Measurements from ENCODE around the gene DPEP3. TPM values are rescaled to one million over a fixed set of nuclear protein-coding genes. Genes with fewer than 3 reads are reported as not detected.
A peak's percentile ranks its signal among the peaks of the same experiment; 100 is the strongest.
"Not testable (repeated sequence)": the region's sequence is repeated elsewhere in the genome, so short reads cannot be mapped to it uniquely, and the experiment has no call there.

DPEP3 gene
- total and polyA plus RNA-seq, 10 of the 15 experiments (the other 5 are each of a cell fraction or from before 2014, with no cell fraction given) = not detected

- no peak for TF ChIP-seq CTCF (IDR thresholded peaks at IDR 0.05 in 2 of 3, conservative IDR thresholded peaks at IDR 0.05 in 1 of 3; ENCODE audit: control insufficient read depth in 2 of 3, extremely low read depth in 1 of 3, insufficient read depth in 1 of 3, low read depth in 3 of 3, low read length in 3 of 3)
- TF ChIP-seq KDM1A (IDR thresholded peaks at IDR 0.05; ENCODE audit: borderline replicate concordance) = no peak
- 0 out of 2 replicates have a peak, but pooled peaks have one; percentile 13 for TF ChIP-seq POLR2AphosphoS2 (IDR thresholded peaks at IDR 0.05; ENCODE audit: low read depth, low read length)
- no peak for TF ChIP-seq MEF2A (IDR thresholded peaks at IDR 0.05; ENCODE audit: insufficient read depth, low read depth, low read length)
- no peak for TF ChIP-seq FOS (IDR thresholded peaks at IDR 0.05; ENCODE audit: borderline replicate concordance, extremely low read depth, insufficient read length)
- no peak for TF ChIP-seq LARP7 (IDR thresholded peaks at IDR 0.05)
- peak in 1 of 2 experiments; percentile 87; a peak in 3 of 4 replicates for TF ChIP-seq BHLHE40 (IDR thresholded peaks at IDR 0.05; ENCODE audit: borderline replicate concordance in 1 of 2, low read depth in 2 of 2, low read length in 1 of 2)
- no peak for TF ChIP-seq CHD1 (IDR thresholded peaks at IDR 0.05; ENCODE audit: low read depth, low read length)
Measured at GRCh38 chr16:67939507-67940445, 40.5 kb downstream of the DPEP3 start (continued).

GRCh38 chr16:67937713-67938112 is 42.6 kb downstream of the DPEP3 start:
- H3K9me3 ChIP-seq (replicated peaks; ENCODE audit: control insufficient read depth, insufficient read depth, low read length); BruUV-seq (replicated peaks); RAD21 ChIA-PET (ENCODE audit: unreplicated experiment); DNase-seq (ENCODE audit: low read depth, low spot score); H4K20me1 ChIP-seq (ENCODE audit: control insufficient read depth, insufficient read depth); H3K9ac ChIP-seq (ENCODE audit: control insufficient read depth, insufficient read depth, low read length); H3K27me3 ChIP-seq (replicated peaks in 1 of 2; ENCODE audit: control insufficient read depth in 2 of 2, insufficient read depth in 2 of 2, low read length in 1 of 2); ATAC-seq; H2AFZ ChIP-seq (ENCODE audit: control insufficient read depth, low read depth, low read length); in situ Hi-C loops (cut with MboI); FAIRE-seq: not testable (repeated sequence)
- H3K36me3 ChIP-seq (ENCODE audit: control insufficient read depth in 2 of 2, insufficient read depth in 2 of 2, low read length in 1 of 2) = peaks cover 16 to 17% of the 10 kb centered on the region in 2 experiments
- 96% methylated on average over 4 of the region's 5 CpGs for WGBS (ENCODE audit: insufficient coverage, insufficient replicate concordance, low lambda C conversion rate, missing lambda C conversion rate)
- SMC1A ChIA-PET (ENCODE audit: uncharacterized antibody, unreplicated experiment) = interaction anchor here (0.6 kb wide), 1 partner anchor 89 kb away, joined by 3 read pairs; no protein-coding TSS in a partner anchor
- H3K27ac ChIP-seq (ENCODE audit: control insufficient read depth, insufficient read depth) = 0 out of 2 replicates have a peak overlapping the region, but pooled peaks have one; percentile 98
- intact Hi-C loops (cut with micrococcal nuclease; ENCODE audit: unreplicated experiment) = loop anchor here (2.0 to 5.0 kb wide), 2 partner anchors 91 to 105 kb away; partner anchors contain the start of genes CENPT and NUTF2
- POLR2A ChIA-PET = interaction anchor here (0.5 to 3.4 kb wide), 8 partner anchors 9 to 449 kb away, joined by 3 to 16 read pairs (median 4); partner anchors contain the start of gene SLC12A4
- H3K79me2 ChIP-seq (ENCODE audit: control insufficient read depth, insufficient read depth, low read length) = peaks cover 31% of the 10 kb centered on the region
- peak overlapping the region; percentile 89; the same call in 1 of the 2 replicates for H3K4me3 ChIP-seq
- H3K4me1 ChIP-seq (ENCODE audit: control insufficient read depth, insufficient read depth, low read length) = peaks cover 12% of the 10 kb centered on the region
- CTCF ChIA-PET = interaction anchor here (1.1 to 2.6 kb wide), 3 partner anchors 28 to 84 kb away, joined by 3 to 9 read pairs (median 4); partner anchors contain the start of gene NRN1L
- H3K4me2 ChIP-seq (ENCODE audit: control insufficient read depth, insufficient read depth) = peak overlapping the region; percentile 82

Measured in GM12878 (cell line).